IMR-90 (cell line): ENCODE data around the gene ERICH3. TPM values are rescaled to one million over a fixed set of nuclear protein-coding genes. Genes with fewer than 3 reads are reported as not detected.

Experiments
- ATAC-seq: fragments of 200-7000 bp; cut with Tn5 transposase; 2 replicates; pipeline ENCODE4 v1.9.1; 2020; ENCODE audit warnings: low read depth, mild to moderate bottlenecking, moderate library complexity
- BruUV-seq: library from RNA; stranded (reverse); fragments of 400-500 nt; replicated peaks from 2 replicates; lab custom pipeline; 2021; lab: Mats Ljungman, UMichigan
- CTCF ChIA-PET: fragments of 300-600 bp; formaldehyde crosslinking; extraction: SDS; loops from one replicate; lab custom pipeline; 2021; ENCODE audit warnings: antibody characterized with exemption; lab: Yijun Ruan, JAX
- POLR2A ChIA-PET: fragments of 300-600 bp; sonication (Branson Sonifier 250); formaldehyde crosslinking; loops from one replicate; lab custom pipeline; 2022; ENCODE audit warnings: antibody characterized with exemption; ENCODE audit not compliant: unreplicated experiment; lab: Charles Lee
- DNase-seq: peaks from one replicate; pipeline ENCODE4 v3.0.0; 2013
- H2AFZ ChIP-seq: replicated peaks from 2 replicates; pipeline ENCODE3; 2013; ENCODE audit warnings: low read length, mild to moderate bottlenecking; ENCODE audit not compliant: poor library complexity
- H2AK5ac ChIP-seq: 2 replicates; pipeline ENCODE4 v1.6.1; 2013; ENCODE audit warnings: low read depth, low read length, inconsistent platforms
- H2AK9ac ChIP-seq: replicated peaks from 2 replicates; pipeline ENCODE3; 2013; ENCODE audit warnings: mild to moderate bottlenecking, low read depth, low read length, moderate library complexity; ENCODE audit not compliant: poor library complexity
- H2BK120ac ChIP-seq: 2 replicates; pipeline ENCODE4 v1.6.1; 2013; ENCODE audit warnings: low read depth, low read length, inconsistent platforms
- H2BK15ac ChIP-seq: 3 replicates; pipeline ENCODE4 v1.6.1; 2013; ENCODE audit warnings: low read depth, low read length, inconsistent platforms
- H2BK20ac ChIP-seq: 2 replicates; pipeline ENCODE4 v1.6.1; 2013; ENCODE audit warnings: low read depth, mild to moderate bottlenecking, inconsistent platforms, low read length, moderate library complexity
- H2BK5ac ChIP-seq: 2 replicates; pipeline ENCODE4 v1.6.1; 2013; ENCODE audit warnings: mild to moderate bottlenecking, low read depth, low read length, inconsistent platforms; ENCODE audit not compliant: poor library complexity, severe bottlenecking
- H3K14ac ChIP-seq: replicated peaks from 2 replicates; pipeline ENCODE4 v1.6.1; 2013; ENCODE audit warnings: low read depth, low read length, inconsistent platforms
- H3K18ac ChIP-seq: 2 replicates; pipeline ENCODE4 v1.6.1; 2013; ENCODE audit warnings: low read depth, low read length, control low read depth
- H3K23ac ChIP-seq: 2 replicates; pipeline ENCODE4 v1.6.1; 2013; ENCODE audit warnings: low read depth, low read length, inconsistent platforms
- H3K27ac ChIP-seq: 2 replicates; pipeline ENCODE4 v1.5.1; 2013; ENCODE audit warnings: mild to moderate bottlenecking, control low read depth, low read length; ENCODE audit not compliant: insufficient read depth
- H3K27me3 ChIP-seq: 2 replicates; pipeline ENCODE4 v1.6.1; 2013; ENCODE audit warnings: low read length; ENCODE audit not compliant: control insufficient read depth, insufficient read depth
- H3K36me3 ChIP-seq: 2 replicates; pipeline ENCODE4 v1.6.1; 2013; ENCODE audit warnings: low read length, mixed read lengths; ENCODE audit not compliant: control insufficient read depth, insufficient read depth
- H3K4ac ChIP-seq: 2 replicates; pipeline ENCODE4 v1.6.1; 2013; ENCODE audit warnings: low read depth, low read length, inconsistent platforms
- H3K4me1 ChIP-seq: 2 replicates; pipeline ENCODE4 v1.6.1; 2013; ENCODE audit warnings: low read length, mixed read lengths; ENCODE audit not compliant: control insufficient read depth, insufficient read depth
- H3K4me2 ChIP-seq: 2 replicates; pipeline ENCODE4 v1.6.1; 2013; ENCODE audit warnings: low read depth, mild to moderate bottlenecking, control low read depth, low read length, moderate library complexity
- H3K4me3 ChIP-seq: 2 replicates; pipeline ENCODE4 v1.5.1; 2013; ENCODE audit warnings: low read depth, mild to moderate bottlenecking, control low read depth, low read length, moderate library complexity; ENCODE audit not compliant: insufficient read depth
- H3K56ac ChIP-seq: 2 replicates; pipeline ENCODE4 v1.6.1; 2013; ENCODE audit warnings: low read length, inconsistent platforms; ENCODE audit not compliant: insufficient read depth; ENCODE audit errors: extremely low read depth
- H3K79me1 ChIP-seq, 2 experiments: 2 replicates each; pipeline ENCODE4 v1.6.1; 2013; ENCODE audit warnings: low read length in 2 of 2, inconsistent platforms in 1 of 2, low read depth in 1 of 2
- H3K9ac ChIP-seq: 2 replicates; pipeline ENCODE4 v1.6.1; 2013; ENCODE audit warnings: low read depth, low read length, control low read depth
- H3K9me1 ChIP-seq: 2 replicates; pipeline ENCODE4 v1.6.1; 2013; ENCODE audit warnings: low read length, inconsistent platforms; ENCODE audit not compliant: insufficient read depth
- H3K9me3 ChIP-seq: 2 replicates; pipeline ENCODE4 v1.6.1; 2013; ENCODE audit warnings: low read length; ENCODE audit not compliant: control insufficient read depth, insufficient read depth
- H4K20me1 ChIP-seq: 2 replicates; pipeline ENCODE4 v1.6.1; 2013; ENCODE audit warnings: low read length, inconsistent platforms; ENCODE audit not compliant: insufficient read depth
- H4K5ac ChIP-seq: 2 replicates; pipeline ENCODE4 v1.6.1; 2013; ENCODE audit warnings: mild to moderate bottlenecking, low read depth, low read length, control low read depth
- H4K8ac ChIP-seq, 2 experiments: 2 replicates each; pipeline ENCODE4 v1.6.1; 2013; ENCODE audit warnings: low read depth in 2 of 2, low read length in 2 of 2, control low read depth in 1 of 2, inconsistent platforms in 1 of 2
- H4K91ac ChIP-seq: 2 replicates; pipeline ENCODE4 v1.6.1; 2013; ENCODE audit warnings: low read depth, low read length, inconsistent platforms; ENCODE audit not compliant: insufficient read depth
- BHLHE40 ChIP-seq: fragments of 150-350 bp; IDR thresholded peaks from 2 replicates; pipeline ENCODE4 v1.6.1; 2016; ENCODE audit warnings: mild to moderate bottlenecking, low read depth, low read length
- CEBPB ChIP-seq: IDR thresholded peaks from 2 replicates; pipeline ENCODE4 v1.6.1; 2012; ENCODE audit warnings: low read depth, low read length, improper control_type of control experiment
- CHD1 ChIP-seq: IDR thresholded peaks from 2 replicates; pipeline ENCODE4 v1.6.1; 2012; ENCODE audit warnings: low read depth, low read length, improper control_type of control experiment
- FOS ChIP-seq: fragments of 150-350 bp; IDR thresholded peaks from 2 replicates; pipeline ENCODE4 v1.6.1; 2016; ENCODE audit warnings: low read depth, low read length
- MAFK ChIP-seq: IDR thresholded peaks from 2 replicates; pipeline ENCODE4 v1.6.1; 2012; ENCODE audit warnings: low read depth, low read length, improper control_type of control experiment
- MAZ ChIP-seq: IDR thresholded peaks from 2 replicates; pipeline ENCODE4 v1.6.1; 2012; ENCODE audit warnings: low read depth, mild to moderate bottlenecking, low read length, improper control_type of control experiment, moderate library complexity, borderline replicate concordance
- MXI1 ChIP-seq: IDR thresholded peaks from 2 replicates; pipeline ENCODE4 v1.6.1; 2012; ENCODE audit warnings: low read depth, mild to moderate bottlenecking, low read length, moderate library complexity, borderline replicate concordance
- NFE2L2 ChIP-seq: fragments of 150-350 bp; IDR thresholded peaks from 2 replicates; pipeline ENCODE4 v1.6.1; 2016; ENCODE audit warnings: low read depth, mild to moderate bottlenecking, low read length
- POLR2A ChIP-seq: IDR thresholded peaks from 2 replicates; pipeline ENCODE4 v1.6.1; 2012; ENCODE audit warnings: mild to moderate bottlenecking, low read depth, low read length
- RAD21 ChIP-seq: IDR thresholded peaks from 2 replicates; pipeline ENCODE4 v1.6.1; 2012; ENCODE audit warnings: low read length, improper control_type of control experiment
- RCOR1 ChIP-seq: IDR thresholded peaks from 2 replicates; pipeline ENCODE4 v1.6.1; 2012; ENCODE audit warnings: mild to moderate bottlenecking, low read length, improper control_type of control experiment; ENCODE audit not compliant: insufficient replicate concordance
- RFX5 ChIP-seq: IDR thresholded peaks from 2 replicates; pipeline ENCODE4 v1.8.0; 2012; ENCODE audit warnings: low read depth, mild to moderate bottlenecking, low read length, moderate library complexity
- SMC3 ChIP-seq: fragments of 150-350 bp; IDR thresholded peaks from 2 replicates; pipeline ENCODE4 v1.6.1; 2016; ENCODE audit warnings: low read depth, mild to moderate bottlenecking, antibody characterized with exemption, low read length, moderate library complexity
- WGBS, 2 experiments: methylation state at CpG; one replicate each; pipeline versions ENCODE4 v1.1.5 to v1.1.7; 2013; ENCODE audit warnings: missing lambda C conversion rate in 2 of 2; ENCODE audit not compliant: insufficient read length in 1 of 2; ENCODE audit errors: extremely low coverage in 2 of 2; 5-methylcytosine and 5-hydroxymethylcytosine counted together
- dilution Hi-C: fragments of 300-500 bp; cut with HindIII; formaldehyde crosslinking; loops from one replicate; pipeline ENCODE4 v1.14.3; 2018; ENCODE audit warnings: low sequenced_read_pairs; ENCODE audit not compliant: unreplicated experiment
- in situ Hi-C: fragments of 300-500 bp; cut with MboI; formaldehyde crosslinking; loops from 3 replicates; pipeline ENCODE4 v1.14.3; 2019; ENCODE audit warnings: low sequenced_read_pairs, inconsistent platforms, mixed read lengths
- intact Hi-C: fragments of 100-400 bp; cut with micrococcal nuclease; formaldehyde crosslinking; loops from 2 replicates; pipeline ENCODE4 v1.10.0; 2022
- polyA plus RNA-seq, 3 experiments: library from polyadenylated mRNA; depleted of rRNA; stranded (reverse); fragments of >200 nt; gene quantifications; 2 replicates each; pipeline ENCODE4 v1.2.3, GENCODE V29; 2012; ENCODE audit warnings: low replicate concordance in 1 of 3
- total RNA-seq: library from RNA; depleted of rRNA; stranded (reverse); fragments of >200 nt; gene quantifications from 2 replicates; pipeline ENCODE4 v1.2.3, GENCODE V29; 2012
- TF ChIP-seq, protein P1 (sequence below): fragments of 150-350 bp; IDR thresholded peaks from 2 replicates; pipeline ENCODE4 v1.6.1; 2017; ENCODE audit warnings: mild to moderate bottlenecking, antibody characterized with exemption, low read length, low read depth
- TF ChIP-seq, protein P2 (sequence below): conservative IDR thresholded peaks from 2 replicates; pipeline ENCODE4 v1.5.1; 2012; ENCODE audit warnings: mild to moderate bottlenecking, low read depth, low read length, improper control_type of control experiment
- TF ChIP-seq, protein P3 (sequence below): fragments of 150-350 bp; IDR thresholded peaks from 2 replicates; pipeline ENCODE4 v1.6.1; 2016; ENCODE audit warnings: low read depth, mild to moderate bottlenecking, low read length, moderate library complexity, borderline replicate concordance

Gene ERICH3
- total and polyA plus RNA-seq, 2 of the 4 experiments (the other 2 are of a cell fraction), result not detected

DNA sequence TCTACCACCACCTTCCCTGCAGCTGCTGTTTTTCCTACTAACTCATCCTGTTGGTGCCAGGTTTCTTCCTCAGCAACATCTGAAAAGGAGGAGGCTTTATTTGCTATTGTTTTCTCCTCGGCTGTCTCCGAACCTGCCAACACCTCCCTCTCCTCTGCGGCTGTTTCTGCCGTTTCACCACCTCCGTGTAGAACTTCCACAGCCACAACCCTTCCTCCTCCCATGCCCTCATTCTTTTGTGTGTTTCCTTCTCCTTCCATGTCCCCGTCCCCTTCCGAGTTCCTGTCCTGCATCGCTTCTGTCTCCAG, 102.1 kb downstream of the ERICH3 start:
- Histone ChIP-seq H4K20me1 (no peaks in the 10 kb centered on the region), H3K9me1 (no peaks in the 10 kb centered on the region), H2BK5ac (no peak overlapping the region), H2BK20ac (no peak overlapping the region), H2AK9ac (no peak overlapping the region), H3K79me1 (no peaks in the 10 kb centered on the region), H3K56ac (no peak overlapping the region), H2AFZ (peak overlapping the region; percentile 58), H3K27me3 (no peaks in the 10 kb centered on the region), H3K9me3 (no peaks in the 10 kb centered on the region), H4K5ac (no peak overlapping the region), H2BK15ac (no peak overlapping the region), H4K8ac (no peak overlapping the region), H3K36me3 (no peaks in the 10 kb centered on the region), H3K9ac (no peak overlapping the region), H3K14ac (no peak overlapping the region), H3K4ac (no peak overlapping the region), H3K23ac (no peak overlapping the region), H3K18ac (no peak overlapping the region), H3K27ac (no peak overlapping the region), H3K4me2 (no peak overlapping the region), H4K91ac (no peak overlapping the region), H3K4me1 (no peaks in the 10 kb centered on the region), H2AK5ac (no peak overlapping the region), H2BK120ac (no peak overlapping the region), H3K4me3 (no peak overlapping the region)
- ChIA-PET CTCF (no interaction called here), POLR2A (no interaction called here)
- dilution Hi-C loops, result no loop called here
- ATAC-seq (no peak), DNase-seq (no peak)
- no peak for TF ChIP-seq CEBPB
- no peak for TF ChIP-seq BHLHE40
- no peak for TF ChIP-seq MAFK
- TF ChIP-seq, protein P1, sequence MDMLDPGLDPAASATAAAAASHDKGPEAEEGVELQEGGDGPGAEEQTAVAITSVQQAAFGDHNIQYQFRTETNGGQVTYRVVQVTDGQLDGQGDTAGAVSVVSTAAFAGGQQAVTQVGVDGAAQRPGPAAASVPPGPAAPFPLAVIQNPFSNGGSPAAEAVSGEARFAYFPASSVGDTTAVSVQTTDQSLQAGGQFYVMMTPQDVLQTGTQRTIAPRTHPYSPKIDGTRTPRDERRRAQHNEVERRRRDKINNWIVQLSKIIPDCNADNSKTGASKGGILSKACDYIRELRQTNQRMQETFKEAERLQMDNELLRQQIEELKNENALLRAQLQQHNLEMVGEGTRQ, result no peak
- no peak for TF ChIP-seq MAZ
- TF ChIP-seq RCOR1, result no peak
- TF ChIP-seq POLR2A, result no peak
- TF ChIP-seq MXI1, result no peak
- no peak for TF ChIP-seq RFX5
- no peak for TF ChIP-seq FOS
- TF ChIP-seq, protein P2, sequence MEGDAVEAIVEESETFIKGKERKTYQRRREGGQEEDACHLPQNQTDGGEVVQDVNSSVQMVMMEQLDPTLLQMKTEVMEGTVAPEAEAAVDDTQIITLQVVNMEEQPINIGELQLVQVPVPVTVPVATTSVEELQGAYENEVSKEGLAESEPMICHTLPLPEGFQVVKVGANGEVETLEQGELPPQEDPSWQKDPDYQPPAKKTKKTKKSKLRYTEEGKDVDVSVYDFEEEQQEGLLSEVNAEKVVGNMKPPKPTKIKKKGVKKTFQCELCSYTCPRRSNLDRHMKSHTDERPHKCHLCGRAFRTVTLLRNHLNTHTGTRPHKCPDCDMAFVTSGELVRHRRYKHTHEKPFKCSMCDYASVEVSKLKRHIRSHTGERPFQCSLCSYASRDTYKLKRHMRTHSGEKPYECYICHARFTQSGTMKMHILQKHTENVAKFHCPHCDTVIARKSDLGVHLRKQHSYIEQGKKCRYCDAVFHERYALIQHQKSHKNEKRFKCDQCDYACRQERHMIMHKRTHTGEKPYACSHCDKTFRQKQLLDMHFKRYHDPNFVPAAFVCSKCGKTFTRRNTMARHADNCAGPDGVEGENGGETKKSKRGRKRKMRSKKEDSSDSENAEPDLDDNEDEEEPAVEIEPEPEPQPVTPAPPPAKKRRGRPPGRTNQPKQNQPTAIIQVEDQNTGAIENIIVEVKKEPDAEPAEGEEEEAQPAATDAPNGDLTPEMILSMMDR, result no peak
- TF ChIP-seq NFE2L2, result no peak
- no peak for TF ChIP-seq SMC3
- no peak for TF ChIP-seq CHD1
- TF ChIP-seq, protein P3, sequence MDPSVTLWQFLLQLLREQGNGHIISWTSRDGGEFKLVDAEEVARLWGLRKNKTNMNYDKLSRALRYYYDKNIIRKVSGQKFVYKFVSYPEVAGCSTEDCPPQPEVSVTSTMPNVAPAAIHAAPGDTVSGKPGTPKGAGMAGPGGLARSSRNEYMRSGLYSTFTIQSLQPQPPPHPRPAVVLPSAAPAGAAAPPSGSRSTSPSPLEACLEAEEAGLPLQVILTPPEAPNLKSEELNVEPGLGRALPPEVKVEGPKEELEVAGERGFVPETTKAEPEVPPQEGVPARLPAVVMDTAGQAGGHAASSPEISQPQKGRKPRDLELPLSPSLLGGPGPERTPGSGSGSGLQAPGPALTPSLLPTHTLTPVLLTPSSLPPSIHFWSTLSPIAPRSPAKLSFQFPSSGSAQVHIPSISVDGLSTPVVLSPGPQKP, result no peak
- no peak for TF ChIP-seq RAD21
- in situ Hi-C loops, result no loop called here
- no TSS peak for BruUV-seq
- intact Hi-C loops, result no loop called here
- 59% methylated on average over 6 of the region's 8 CpGs; no CpG with 5 or more reads in 1 of the 2 experiments for WGBS, 2 experiments
